HG02642 (cell line): ENCODE results near the gene AOAH.

Source experiments
- ATAC-seq: cut with Tn5 transposase; IDR thresholded peaks from one replicate; pipeline ENCODE4 v1.9.1; 2021; ENCODE audit warnings: mild to moderate bottlenecking; ENCODE audit not compliant: unreplicated experiment, poor library complexity

AOAH gene

GRCh38 chr7:36606976-36607720, 117.1 kb downstream of the AOAH start:
- ATAC-seq, result no peak

- ATAC-seq, result no peak
These were observed 117.9 kb downstream of the AOAH start for GRCh38 chr7:36606153-36606975.

- no peak for ATAC-seq
These were observed 118.8 kb downstream of the AOAH start for GRCh38 chr7:36605261-36606051.

GRCh38 chr7:36604806-36605205, 119.5 kb downstream of the AOAH start:
- no peak for ATAC-seq

GRCh38 chr7:36602934-36603887, 121.1 kb downstream of the AOAH start:
- no peak for ATAC-seq

- ATAC-seq, result no peak
These were observed 121.8 kb downstream of the AOAH start for GRCh38 chr7:36602511-36602910.

- no peak for ATAC-seq
These were observed 122.7 kb downstream of the AOAH start for GRCh38 chr7:36601601-36602000.

GRCh38 chr7:36600869-36601530, 123.3 kb downstream of the AOAH start:
- no peak for ATAC-seq

- no peak for ATAC-seq
These were observed 124.0 kb downstream of the AOAH start for GRCh38 chr7:36600314-36600682.

GRCh38 chr7:36599645-36600313, 124.5 kb downstream of the AOAH start:
- ATAC-seq, result no peak

GRCh38 chr7:36598054-36598674, 126.1 kb downstream of the AOAH start:
- no peak for ATAC-seq

- ATAC-seq, result no peak
These were observed 127.1 kb downstream of the AOAH start for GRCh38 chr7:36597090-36597773.

- no peak for ATAC-seq
These were observed 129.8 kb downstream of the AOAH start for GRCh38 chr7:36594445-36594844.

GRCh38 chr7:36591636-36592035, 132.7 kb downstream of the AOAH start:
- no peak for ATAC-seq

- no peak for ATAC-seq
These were observed 134.9 kb downstream of the AOAH start for GRCh38 chr7:36589391-36589790.

- no peak for ATAC-seq
These were observed 141.0 kb downstream of the AOAH start for GRCh38 chr7:36583318-36583717.

- ATAC-seq, result no peak
These were observed 148.5 kb downstream of the AOAH start for GRCh38 chr7:36575832-36576231.

GRCh38 chr7:36573066-36573465, 151.2 kb downstream of the AOAH start:
- no peak for ATAC-seq
